SK-N-SH treated with all-trans-retinoic acid at 6 μM for 48 hours (cell line): ENCODE results near the gene FSTL1.

Source experiments
- ATAC-seq: fragments of 200-7000 bp; cut with Tn5 transposase; 3 replicates; pipeline ENCODE4 v1.9.1; 2020; ENCODE audit warnings: mild to moderate bottlenecking, moderate library complexity
- ARNTL ChIP-seq: fragments of 450-650 bp; formaldehyde crosslinking; IDR thresholded peaks from 2 replicates; pipeline ENCODE4 v1.5.0; 2020; ENCODE audit warnings: low read depth, mild to moderate bottlenecking, moderate library complexity, borderline replicate concordance
- CSDC2 ChIP-seq: fragments of 250-450 bp; sonication (Bioruptor Pico); IDR thresholded peaks from 2 replicates; pipeline ENCODE4 v1.5.0; 2020; ENCODE audit warnings: mild to moderate bottlenecking, moderate library complexity
- ESRRG ChIP-seq: fragments of 250-450 bp; sonication (Bioruptor Pico); IDR thresholded peaks from 2 replicates; pipeline ENCODE4 v1.6.1; 2021; ENCODE audit warnings: mild to moderate bottlenecking
- GLIS3 ChIP-seq: fragments of 250-450 bp; sonication (Bioruptor Pico); IDR thresholded peaks from 2 replicates; pipeline ENCODE4 v1.5.0; 2020; ENCODE audit warnings: mild to moderate bottlenecking, moderate library complexity
- ISL1 ChIP-seq: fragments of 250-450 bp; sonication (Bioruptor Pico); IDR thresholded peaks from 2 replicates; pipeline ENCODE4 v2.1.2; 2022; ENCODE audit warnings: mild to moderate bottlenecking, moderate library complexity
- OSR1 ChIP-seq: fragments of 250-450 bp; sonication (Bioruptor Pico); IDR thresholded peaks from 2 replicates; pipeline ENCODE4 v1.8.0; 2022; ENCODE audit warnings: moderate library complexity, mild to moderate bottlenecking, inconsistent platforms
- PPARA ChIP-seq: fragments of 250-450 bp; sonication (Bioruptor Pico); IDR thresholded peaks from 2 replicates; pipeline ENCODE4 v1.5.0; 2020; ENCODE audit warnings: mild to moderate bottlenecking, borderline replicate concordance
- RARB ChIP-seq: fragments of 250-450 bp; sonication (Bioruptor Pico); IDR thresholded peaks from 2 replicates; pipeline ENCODE4 v1.8.0; 2021; ENCODE audit warnings: mild to moderate bottlenecking, moderate library complexity
- SNAI2 ChIP-seq: fragments of 250-450 bp; sonication (Bioruptor Pico); IDR thresholded peaks from 2 replicates; pipeline ENCODE4 v1.5.0; 2020; ENCODE audit warnings: mild to moderate bottlenecking, moderate library complexity
- TCF4 ChIP-seq: fragments of 250-450 bp; sonication (Bioruptor Pico); IDR thresholded peaks from 2 replicates; pipeline ENCODE4 v1.8.0; 2021; ENCODE audit warnings: mild to moderate bottlenecking, moderate library complexity, borderline replicate concordance
- TOX ChIP-seq: fragments of 250-450 bp; sonication (Bioruptor Pico); IDR thresholded peaks from 2 replicates; pipeline ENCODE4 v1.8.0; 2021; ENCODE audit warnings: mild to moderate bottlenecking, moderate library complexity, borderline replicate concordance
- ZC3H10 ChIP-seq: fragments of 250-450 bp; sonication (Bioruptor Pico); IDR thresholded peaks from 2 replicates; pipeline ENCODE4 v1.5.1; 2021; ENCODE audit warnings: mild to moderate bottlenecking, moderate library complexity
- ZFP3 ChIP-seq: fragments of 250-450 bp; sonication (Bioruptor Pico); IDR thresholded peaks from 2 replicates; pipeline ENCODE4 v1.5.0; 2020; ENCODE audit warnings: mild to moderate bottlenecking, moderate library complexity
- ZFP30 ChIP-seq: fragments of 450-650 bp; formaldehyde crosslinking; IDR thresholded peaks from 2 replicates; pipeline ENCODE4 v1.5.0; 2022; ENCODE audit warnings: mild to moderate bottlenecking, moderate library complexity
- ZNF565 ChIP-seq: fragments of 450-650 bp; formaldehyde crosslinking; conservative IDR thresholded peaks from 2 replicates; pipeline ENCODE4 v1.5.0; 2020; ENCODE audit warnings: low read depth, mild to moderate bottlenecking, moderate library complexity
- ZNF70 ChIP-seq: fragments of 450-650 bp; formaldehyde crosslinking; IDR thresholded peaks from 2 replicates; pipeline ENCODE4 v1.5.0; 2020; ENCODE audit warnings: mild to moderate bottlenecking, moderate library complexity
- TF ChIP-seq, protein P1 (sequence below): fragments of 250-450 bp; sonication (Bioruptor Pico); IDR thresholded peaks from 2 replicates; pipeline ENCODE4 v1.8.0; 2020; ENCODE audit warnings: mild to moderate bottlenecking, moderate library complexity, borderline replicate concordance
- TF ChIP-seq, protein P2 (sequence below): fragments of 250-450 bp; sonication (Bioruptor Pico); IDR thresholded peaks from 2 replicates; pipeline ENCODE4 v1.5.0; 2020; ENCODE audit warnings: mild to moderate bottlenecking, moderate library complexity
- TF ChIP-seq, protein P3 (sequence below): fragments of 250-450 bp; sonication (Bioruptor Pico); IDR thresholded peaks from 2 replicates; pipeline ENCODE4 v1.8.0; 2021; ENCODE audit warnings: low read depth, mild to moderate bottlenecking, moderate library complexity, borderline replicate concordance
- TF ChIP-seq, protein P4 (sequence below): fragments of 250-450 bp; sonication (Bioruptor Pico); IDR thresholded peaks from 2 replicates; pipeline ENCODE4 v1.5.1; 2021; ENCODE audit warnings: mild to moderate bottlenecking, moderate library complexity

The FSTL1 gene

DNA sequence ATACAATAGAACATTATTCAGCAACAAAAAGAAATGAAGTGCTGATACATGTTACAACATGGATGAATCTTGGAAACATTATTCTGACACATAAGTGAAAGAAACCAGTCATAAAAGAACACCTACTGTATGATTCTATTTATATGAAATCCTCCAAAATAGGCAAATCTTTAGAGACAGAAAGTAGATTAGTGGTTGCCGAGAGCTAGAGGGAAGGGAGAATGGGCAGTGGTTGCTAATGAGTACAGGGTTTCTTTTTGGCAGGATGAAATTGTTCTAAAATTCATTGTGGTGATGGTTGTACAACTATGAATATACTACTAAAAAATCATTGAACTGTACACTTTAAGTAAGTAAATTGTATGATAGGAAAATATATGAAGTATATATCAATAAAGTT lies 95.3 kb downstream of the FSTL1 start:
- no peak for ATAC-seq
- TF ChIP-seq SNAI2 (CRISPR knock-in tag) (no peak), ZNF565 (CRISPR knock-in tag) (no peak), ZFP30 (CRISPR knock-in tag) (no peak), GLIS3 (CRISPR knock-in tag) (no peak), ZC3H10 (no peak), TOX (CRISPR knock-in tag) (no peak)

DNA sequence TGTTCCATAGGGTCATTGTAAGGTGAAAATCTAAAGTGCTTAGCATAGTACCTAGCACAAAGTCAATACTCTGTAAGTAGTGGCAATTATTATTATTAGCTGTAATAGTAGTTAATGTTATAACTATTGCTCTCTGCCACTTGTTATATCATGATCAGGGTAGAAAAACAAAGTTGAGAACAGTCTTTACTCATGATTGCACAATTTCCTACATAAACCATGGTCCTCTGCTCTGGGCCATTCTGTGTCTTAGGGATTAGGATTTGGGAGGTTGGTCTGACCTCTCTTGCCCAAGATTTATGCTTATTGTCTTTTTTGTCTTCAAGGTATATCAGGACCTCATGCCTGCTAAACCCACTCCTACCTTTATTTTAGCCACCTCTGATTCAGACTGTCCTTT lies 97.3 kb downstream of the FSTL1 start:
- ATAC-seq: no peak
- no peak for TF ChIP-seq ZC3H10
- TF ChIP-seq, protein P1, sequence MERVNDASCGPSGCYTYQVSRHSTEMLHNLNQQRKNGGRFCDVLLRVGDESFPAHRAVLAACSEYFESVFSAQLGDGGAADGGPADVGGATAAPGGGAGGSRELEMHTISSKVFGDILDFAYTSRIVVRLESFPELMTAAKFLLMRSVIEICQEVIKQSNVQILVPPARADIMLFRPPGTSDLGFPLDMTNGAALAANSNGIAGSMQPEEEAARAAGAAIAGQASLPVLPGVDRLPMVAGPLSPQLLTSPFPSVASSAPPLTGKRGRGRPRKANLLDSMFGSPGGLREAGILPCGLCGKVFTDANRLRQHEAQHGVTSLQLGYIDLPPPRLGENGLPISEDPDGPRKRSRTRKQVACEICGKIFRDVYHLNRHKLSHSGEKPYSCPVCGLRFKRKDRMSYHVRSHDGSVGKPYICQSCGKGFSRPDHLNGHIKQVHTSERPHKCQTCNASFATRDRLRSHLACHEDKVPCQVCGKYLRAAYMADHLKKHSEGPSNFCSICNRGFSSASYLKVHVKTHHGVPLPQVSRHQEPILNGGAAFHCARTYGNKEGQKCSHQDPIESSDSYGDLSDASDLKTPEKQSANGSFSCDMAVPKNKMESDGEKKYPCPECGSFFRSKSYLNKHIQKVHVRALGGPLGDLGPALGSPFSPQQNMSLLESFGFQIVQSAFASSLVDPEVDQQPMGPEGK (CRISPR knock-in tag): no peak
- TF ChIP-seq CSDC2 (CRISPR knock-in tag): no peak
- TF ChIP-seq RARB: no peak
- TF ChIP-seq, protein P2, sequence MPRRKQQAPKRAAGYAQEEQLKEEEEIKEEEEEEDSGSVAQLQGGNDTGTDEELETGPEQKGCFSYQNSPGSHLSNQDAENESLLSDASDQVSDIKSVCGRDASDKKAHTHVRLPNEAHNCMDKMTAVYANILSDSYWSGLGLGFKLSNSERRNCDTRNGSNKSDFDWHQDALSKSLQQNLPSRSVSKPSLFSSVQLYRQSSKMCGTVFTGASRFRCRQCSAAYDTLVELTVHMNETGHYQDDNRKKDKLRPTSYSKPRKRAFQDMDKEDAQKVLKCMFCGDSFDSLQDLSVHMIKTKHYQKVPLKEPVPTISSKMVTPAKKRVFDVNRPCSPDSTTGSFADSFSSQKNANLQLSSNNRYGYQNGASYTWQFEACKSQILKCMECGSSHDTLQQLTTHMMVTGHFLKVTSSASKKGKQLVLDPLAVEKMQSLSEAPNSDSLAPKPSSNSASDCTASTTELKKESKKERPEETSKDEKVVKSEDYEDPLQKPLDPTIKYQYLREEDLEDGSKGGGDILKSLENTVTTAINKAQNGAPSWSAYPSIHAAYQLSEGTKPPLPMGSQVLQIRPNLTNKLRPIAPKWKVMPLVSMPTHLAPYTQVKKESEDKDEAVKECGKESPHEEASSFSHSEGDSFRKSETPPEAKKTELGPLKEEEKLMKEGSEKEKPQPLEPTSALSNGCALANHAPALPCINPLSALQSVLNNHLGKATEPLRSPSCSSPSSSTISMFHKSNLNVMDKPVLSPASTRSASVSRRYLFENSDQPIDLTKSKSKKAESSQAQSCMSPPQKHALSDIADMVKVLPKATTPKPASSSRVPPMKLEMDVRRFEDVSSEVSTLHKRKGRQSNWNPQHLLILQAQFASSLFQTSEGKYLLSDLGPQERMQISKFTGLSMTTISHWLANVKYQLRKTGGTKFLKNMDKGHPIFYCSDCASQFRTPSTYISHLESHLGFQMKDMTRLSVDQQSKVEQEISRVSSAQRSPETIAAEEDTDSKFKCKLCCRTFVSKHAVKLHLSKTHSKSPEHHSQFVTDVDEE (CRISPR knock-in tag): no peak
- no peak for TF ChIP-seq TCF4
- no peak for TF ChIP-seq TOX (CRISPR knock-in tag)
- TF ChIP-seq ISL1: no peak
- no peak for TF ChIP-seq OSR1 (CRISPR knock-in tag)

DNA sequence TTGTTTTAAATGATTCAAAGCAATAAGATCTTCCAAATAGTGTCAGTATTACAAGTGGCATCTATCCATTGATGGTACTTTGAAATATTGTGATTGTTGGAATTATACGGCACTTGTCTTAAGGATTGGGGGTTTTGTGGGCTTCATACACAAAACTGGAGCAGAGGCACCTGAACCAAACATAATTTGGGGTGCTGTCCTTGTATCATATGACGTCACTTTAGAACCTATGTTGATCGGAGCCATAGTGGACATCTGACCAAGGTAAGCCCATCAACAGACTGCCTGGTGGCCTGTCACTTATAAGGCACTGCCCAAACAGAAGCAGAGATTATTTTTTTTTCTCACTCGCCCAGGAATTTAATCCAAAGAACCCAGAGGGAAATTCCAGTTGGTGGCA lies 98.8 kb downstream of the FSTL1 start:
- TF ChIP-seq TCF4 (no peak), CSDC2 (CRISPR knock-in tag) (no peak), ZC3H10 (no peak), PPARA (CRISPR knock-in tag) (no peak), ESRRG (CRISPR knock-in tag) (no peak)
- TF ChIP-seq, protein P3, sequence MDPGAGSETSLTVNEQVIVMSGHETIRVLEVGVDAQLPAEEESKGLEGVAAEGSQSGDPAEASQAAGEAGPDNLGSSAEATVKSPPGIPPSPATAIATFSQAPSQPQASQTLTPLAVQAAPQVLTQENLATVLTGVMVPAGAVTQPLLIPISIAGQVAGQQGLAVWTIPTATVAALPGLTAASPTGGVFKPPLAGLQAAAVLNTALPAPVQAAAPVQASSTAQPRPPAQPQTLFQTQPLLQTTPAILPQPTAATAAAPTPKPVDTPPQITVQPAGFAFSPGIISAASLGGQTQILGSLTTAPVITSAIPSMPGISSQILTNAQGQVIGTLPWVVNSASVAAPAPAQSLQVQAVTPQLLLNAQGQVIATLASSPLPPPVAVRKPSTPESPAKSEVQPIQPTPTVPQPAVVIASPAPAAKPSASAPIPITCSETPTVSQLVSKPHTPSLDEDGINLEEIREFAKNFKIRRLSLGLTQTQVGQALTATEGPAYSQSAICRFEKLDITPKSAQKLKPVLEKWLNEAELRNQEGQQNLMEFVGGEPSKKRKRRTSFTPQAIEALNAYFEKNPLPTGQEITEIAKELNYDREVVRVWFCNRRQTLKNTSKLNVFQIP (CRISPR knock-in tag): no peak
- ATAC-seq: no peak

DNA sequence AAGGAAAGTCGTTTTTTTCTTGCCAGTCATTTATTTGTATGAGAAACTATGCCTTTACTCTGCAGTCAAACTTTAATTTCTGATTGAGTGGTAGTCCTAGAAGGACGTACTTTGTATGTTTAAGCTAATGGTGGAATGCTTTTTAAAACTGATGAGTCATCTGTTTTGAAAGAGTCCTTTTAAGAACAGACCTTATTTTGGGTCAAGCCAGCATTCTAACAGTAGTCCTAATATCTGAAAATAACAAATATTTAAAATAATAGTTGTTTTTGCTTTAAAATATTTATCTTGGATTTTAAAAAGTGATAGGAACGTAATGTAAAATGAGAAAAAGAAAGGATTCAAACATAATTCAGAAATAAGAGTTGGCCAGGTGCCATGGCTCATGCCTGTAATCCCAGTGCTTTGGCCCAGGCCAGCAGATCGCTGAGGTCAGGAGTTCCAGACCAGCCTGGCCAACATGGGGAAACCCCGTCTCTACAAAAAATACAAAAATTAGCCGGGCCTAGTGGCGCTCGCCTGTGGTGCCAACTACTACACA lies 100.3 kb downstream of the FSTL1 start:
- TF ChIP-seq ISL1: peak; percentile 74
- TF ChIP-seq OSR1 (CRISPR knock-in tag): peak; percentile 50; the same call in 1 of the 2 replicates
- no peak for TF ChIP-seq ZFP30 (CRISPR knock-in tag)
- ATAC-seq: peak; percentile 8; the same call in 1 of the 3 replicates

DNA sequence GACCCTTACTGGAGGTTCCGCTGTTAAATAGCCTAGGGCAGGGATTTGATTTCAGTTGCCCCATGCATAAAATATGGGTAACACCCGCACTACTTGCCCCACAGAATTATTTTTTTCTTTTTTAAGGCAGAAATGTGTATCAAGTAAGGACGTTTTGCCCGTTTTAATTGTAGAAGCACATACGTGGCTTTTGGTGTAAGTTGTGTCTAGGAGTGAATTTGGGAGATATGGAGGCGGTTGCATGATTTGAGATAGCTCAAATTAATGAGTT lies 101.0 kb downstream of the FSTL1 start:
- ATAC-seq: no peak
- no peak for TF ChIP-seq ZNF70 (CRISPR knock-in tag)
- no peak for TF ChIP-seq ARNTL (CRISPR knock-in tag)

DNA sequence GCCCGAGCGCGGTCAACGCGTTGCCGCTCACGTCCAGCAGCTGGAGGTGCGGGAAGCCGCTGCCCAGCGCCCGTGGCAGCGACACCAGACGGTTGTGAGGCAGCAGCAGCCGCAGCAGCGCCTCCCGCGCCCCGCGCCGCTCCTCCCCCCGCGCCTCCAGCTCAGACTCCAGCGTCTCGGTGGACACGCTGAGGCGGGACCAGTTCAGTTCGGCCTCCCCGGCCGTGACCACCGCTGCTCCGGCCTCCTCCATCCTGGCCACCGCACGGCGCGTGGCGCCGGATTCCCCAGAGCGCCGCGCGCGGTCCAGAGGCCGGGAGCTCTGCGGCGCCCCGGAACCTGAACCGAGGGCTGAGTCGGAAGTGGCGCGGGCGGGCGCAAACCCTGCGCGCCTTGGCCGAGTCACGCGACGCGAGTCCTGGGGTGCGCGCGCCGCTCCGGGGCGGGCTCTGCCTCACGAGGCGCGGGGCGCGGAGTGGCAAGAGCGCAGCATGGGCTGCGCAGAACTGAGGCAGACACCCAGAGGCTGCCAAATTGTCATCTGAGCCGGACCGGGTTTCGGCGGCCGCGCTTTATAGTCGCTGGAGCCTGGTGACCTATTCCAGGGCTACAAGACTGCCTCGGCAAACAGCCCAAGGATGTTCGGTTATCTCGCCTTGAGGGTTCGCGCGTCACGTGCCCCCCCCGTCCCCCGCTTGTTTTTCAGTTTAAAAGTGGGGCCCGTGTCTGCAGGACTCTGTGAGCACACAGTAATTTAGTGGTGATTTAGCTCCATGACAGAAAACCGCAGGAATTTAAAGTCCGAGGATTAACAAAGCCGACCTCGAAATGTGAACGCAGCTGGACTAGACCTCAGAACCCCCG lies 101.6 kb downstream of the FSTL1 start, which contains the start of gene LRRC58:
TSS of gene LRRC58 (minus strand) at position 364 of the 864 bp plus-strand sequence. CDS start at position 253, 111 bp downstream.
- ATAC-seq: peak; percentile 92
- TF ChIP-seq ISL1 (no peak), PPARA (CRISPR knock-in tag) (no peak), ZFP3 (CRISPR knock-in tag) (0 out of 2 replicates have a peak, but pooled peaks have one; percentile 14), ZNF70 (CRISPR knock-in tag) (peak; percentile 81)
- TF ChIP-seq, protein P4, sequence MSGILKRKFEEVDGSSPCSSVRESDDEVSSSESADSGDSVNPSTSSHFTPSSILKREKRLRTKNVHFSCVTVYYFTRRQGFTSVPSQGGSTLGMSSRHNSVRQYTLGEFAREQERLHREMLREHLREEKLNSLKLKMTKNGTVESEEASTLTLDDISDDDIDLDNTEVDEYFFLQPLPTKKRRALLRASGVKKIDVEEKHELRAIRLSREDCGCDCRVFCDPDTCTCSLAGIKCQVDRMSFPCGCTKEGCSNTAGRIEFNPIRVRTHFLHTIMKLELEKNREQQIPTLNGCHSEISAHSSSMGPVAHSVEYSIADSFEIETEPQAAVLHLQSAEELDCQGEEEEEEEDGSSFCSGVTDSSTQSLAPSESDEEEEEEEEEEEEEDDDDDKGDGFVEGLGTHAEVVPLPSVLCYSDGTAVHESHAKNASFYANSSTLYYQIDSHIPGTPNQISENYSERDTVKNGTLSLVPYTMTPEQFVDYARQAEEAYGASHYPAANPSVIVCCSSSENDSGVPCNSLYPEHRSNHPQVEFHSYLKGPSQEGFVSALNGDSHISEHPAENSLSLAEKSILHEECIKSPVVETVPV (CRISPR knock-in tag): no peak
- TF ChIP-seq, protein P2 (CRISPR knock-in tag): 0 out of 2 replicates have a peak, but pooled peaks have one; percentile 24
